Brain microvascular endothelial cell (primary cell): ENCODE measurements around the gene SLC15A1.

Experiments
- DNase-seq: peaks from one replicate; pipeline ENCODE4 v3.0.0-alpha.2; 2020
- H3K27ac ChIP-seq: fragments of 250-450 bp; sonication (Bioruptor Pico); 2 replicates; pipeline ENCODE4 v1.5.1; 2020; ENCODE audit warnings: mild to moderate bottlenecking, moderate library complexity
- H3K27me3 ChIP-seq: fragments of 250-450 bp; sonication (Bioruptor Pico); replicated peaks from 2 replicates; pipeline ENCODE4 v1.5.1; 2020; ENCODE audit warnings: mild to moderate bottlenecking
- H3K36me3 ChIP-seq: fragments of 250-450 bp; sonication (Bioruptor Pico); replicated peaks from 2 replicates; pipeline ENCODE4 v1.5.1; 2020; ENCODE audit warnings: mild to moderate bottlenecking
- H3K4me3 ChIP-seq: 2 replicates; pipeline ENCODE4 v1.5.1; 2011; ENCODE audit warnings: low read depth, mild to moderate bottlenecking, control low read depth, low read length, moderate library complexity
- CTCF ChIP-seq: IDR thresholded peaks from 2 replicates; pipeline ENCODE4 v1.5.1; 2011; ENCODE audit warnings: low read depth, mild to moderate bottlenecking, moderate library complexity, low read length, control low read depth, inconsistent platforms; ENCODE audit errors: missing control alignments
- in situ Hi-C: cut with HindIII; loops from 2 replicates; pipeline ENCODE4 v1.10.0; 2017; ENCODE audit warnings: low sequenced_read_pairs, low pct_ligation_motif_present

Gene SLC15A1

GRCh38 chr13:98678741-98679140 lies 73.7 kb downstream of the SLC15A1 start:
- Histone ChIP-seq H3K27me3 (no peaks in the 10 kb centered on the region), H3K4me3 (no peak overlapping the region), H3K27ac (no peak overlapping the region), H3K36me3 (no peaks in the 10 kb centered on the region)
- TF ChIP-seq CTCF = no peak
- DNase-seq = no peak
- in situ Hi-C loops = no loop called here

GRCh38 chr13:98677398-98677797 lies 75.1 kb downstream of the SLC15A1 start:
- Histone ChIP-seq H3K27me3 (no peaks in the 10 kb centered on the region), H3K36me3 (no peaks in the 10 kb centered on the region), H3K4me3 (no peak overlapping the region), H3K27ac (peak overlapping the region; percentile 43)
- TF ChIP-seq CTCF = no peak
- peak; percentile 91 for DNase-seq
- in situ Hi-C loops = no loop called here

GRCh38 chr13:98676239-98676638 lies 76.2 kb downstream of the SLC15A1 start:
- no peak for DNase-seq
- no peaks in the 10 kb centered on the region for H3K36me3 ChIP-seq
- H3K27me3 ChIP-seq = no peaks in the 10 kb centered on the region
- TF ChIP-seq CTCF = no peak
- H3K27ac ChIP-seq = no peak overlapping the region
- H3K4me3 ChIP-seq = no peak overlapping the region
- in situ Hi-C loops = no loop called here

GRCh38 chr13:98675837-98676236 lies 76.6 kb downstream of the SLC15A1 start:
- H3K4me3 ChIP-seq = no peak overlapping the region

GRCh38 chr13:98675066-98675465 lies 77.4 kb downstream of the SLC15A1 start:
- TF ChIP-seq CTCF = no peak
- H3K27ac ChIP-seq = no peak overlapping the region
- no peaks in the 10 kb centered on the region for H3K36me3 ChIP-seq
- H3K4me3 ChIP-seq = no peak overlapping the region
- no peak for DNase-seq
- no peaks in the 10 kb centered on the region for H3K27me3 ChIP-seq
- in situ Hi-C loops = no loop called here

More at GRCh38 chr13:98675837-98676236, 76.6 kb downstream of the SLC15A1 start:
- no peak for DNase-seq
- Histone ChIP-seq H3K36me3 (no peaks in the 10 kb centered on the region), H3K27me3 (no peaks in the 10 kb centered on the region), H3K27ac (no peak overlapping the region)
- in situ Hi-C loops = no loop called here
- TF ChIP-seq CTCF = no peak

GRCh38 chr13:98672947-98673613 lies 79.4 kb downstream of the SLC15A1 start:
- in situ Hi-C loops = loop anchor here (25.0 kb wide), 2 partner anchors 236 to 636 kb away; no protein-coding TSS in a partner anchor
- DNase-seq = peak; percentile 59
- H3K4me3 ChIP-seq = no peak overlapping the region
- H3K27ac ChIP-seq = no peak overlapping the region
- H3K27me3 ChIP-seq = no peaks in the 10 kb centered on the region
- H3K36me3 ChIP-seq = no peaks in the 10 kb centered on the region
- TF ChIP-seq CTCF = peak; percentile 87
